ENCODE measurements around the gene RDH14.

- no peak for TF ChIP-seq POLR2AphosphoS5 (IDR thresholded peaks at IDR 0.05; ENCODE audit: low read depth)
- TF ChIP-seq CTCF (IDR thresholded peaks at IDR 0.05; ENCODE audit: insufficient read depth, low read length): no peak
- TF ChIP-seq REST (IDR thresholded peaks at IDR 0.05; ENCODE audit: insufficient replicate concordance, low read depth): no peak
- TF ChIP-seq GABPA (IDR thresholded peaks at IDR 0.05; ENCODE audit: low read depth): no peak
Observed at GRCh38 chr2:18522484-18523146, 37.8 kb downstream of the RDH14 start.
